CD4-positive, alpha-beta memory T cell (primary cell): ENCODE data around the gene SUPT4H1. TPM values are rescaled to one million over a fixed set of nuclear protein-coding genes. Genes with fewer than 3 reads are reported as not detected.

ENCODE experiments used
- CTCF ChIA-PET: fragments of 350-600 bp; sonication (Branson Sonifier 250); formaldehyde crosslinking; loops from one replicate; lab custom pipeline; 2021; ENCODE audit warnings: inconsistent platforms; ENCODE audit not compliant: partially characterized antibody; lab: Charles Lee
- POLR2A ChIA-PET: fragments of 350-600 bp; sonication (Branson Sonifier 250); formaldehyde crosslinking; loops from one replicate; lab custom pipeline; 2021; ENCODE audit not compliant: partially characterized antibody; lab: Charles Lee
- DNase-seq, 5 donors: peaks; one replicate each; pipeline versions ENCODE4 v3.0.0 to v3.0.0-alpha.2; 2020 to 2022; ENCODE audit warnings: mixed read lengths in 1 of 5
- H3K27ac ChIP-seq: one replicate; pipeline ENCODE4 v1.7.0; 2013; ENCODE audit warnings: low read depth, low read length
- H3K27me3 ChIP-seq: 2 replicates; pipeline ENCODE4 v1.7.0; 2013; ENCODE audit warnings: mild to moderate bottlenecking, low read length, moderate library complexity; ENCODE audit not compliant: insufficient read depth
- H3K36me3 ChIP-seq: 2 replicates; pipeline ENCODE4 v1.7.0; 2013; ENCODE audit warnings: mild to moderate bottlenecking, low read length, moderate library complexity; ENCODE audit not compliant: insufficient read depth
- H3K4me1 ChIP-seq: 2 replicates; pipeline ENCODE4 v1.7.0; 2013; ENCODE audit warnings: mild to moderate bottlenecking, low read length, moderate library complexity; ENCODE audit not compliant: insufficient read depth
- H3K4me3 ChIP-seq, 2 donors: one replicate each; pipeline ENCODE4 v1.7.0; 2013; ENCODE audit warnings: low read length in 2 of 2, mild to moderate bottlenecking in 1 of 2
- H3K9me3 ChIP-seq, 2 donors: one replicate each; pipeline ENCODE4 v1.7.0; 2013; ENCODE audit warnings: low read length in 2 of 2, control low read depth in 1 of 2; ENCODE audit not compliant: control insufficient read depth in 1 of 2
- H3K27ac Mint-ChIP-seq, 7 donors: one replicate each; pipeline ENCODE4 v1.8.0; 2020 to 2021; ENCODE audit warnings: mixed read lengths in 7 of 7, mild to moderate bottlenecking in 6 of 7, inconsistent platforms in 3 of 7, moderate library complexity in 3 of 7
- H3K27me3 Mint-ChIP-seq, 2 donors: one replicate each; pipeline ENCODE4 v1.8.0; 2020 to 2021; ENCODE audit warnings: mixed read lengths in 2 of 2
- H3K36me3 Mint-ChIP-seq, 2 donors: one replicate each; pipeline ENCODE4 v1.8.0; 2020 to 2021; ENCODE audit warnings: mixed read lengths in 2 of 2, inconsistent platforms in 1 of 2, mild to moderate bottlenecking in 1 of 2
- H3K4me1 Mint-ChIP-seq, 4 donors: one replicate each; pipeline ENCODE4 v1.8.0; 2020 to 2021; ENCODE audit warnings: mixed read lengths in 4 of 4, mild to moderate bottlenecking in 1 of 4
- H3K4me3 Mint-ChIP-seq, 8 donors: one replicate each; pipeline ENCODE4 v1.8.0; 2020 to 2021; ENCODE audit warnings: mixed read lengths in 8 of 8, mild to moderate bottlenecking in 7 of 8, moderate library complexity in 6 of 8, inconsistent platforms in 3 of 8
- H3K9me3 Mint-ChIP-seq, 8 donors: one replicate each; pipeline ENCODE4 v1.8.0; 2020 to 2021; ENCODE audit warnings: mixed read lengths in 8 of 8, mild to moderate bottlenecking in 5 of 8, inconsistent platforms in 3 of 8, moderate library complexity in 1 of 8
- intact Hi-C: fragments of 100-400 bp; cut with micrococcal nuclease; formaldehyde crosslinking; loops from one replicate; pipeline ENCODE4 v1.15.1; 2023
- polyA plus RNA-seq, 2 donors: library from polyadenylated mRNA; unstranded; fragments of 300-500 nt; fragmentation: Illumina TruSeq; gene quantifications; one replicate each; pipeline ENCODE4 v1.2.3, GENCODE V29; 2021
- total RNA-seq, 2 experiments: library from RNA; stranded (reverse); gene quantifications; one replicate each; pipeline ENCODE4 v1.2.3, GENCODE V29; 2021

The SUPT4H1 gene
- total and polyA plus RNA-seq, 4 experiments from 2014 or later: 61.4 to 120 (median 84.8) TPM

GRCh38 chr17:58369214-58370031 lies 17.4 kb upstream of the SUPT4H1 start:
- H3K4me3 ChIP-seq: no peak overlapping the region
- H3K27ac Mint-ChIP-seq: peak overlapping the region in 1 of 7 donors; percentile 38
- H3K27ac ChIP-seq: no peak overlapping the region
- H3K9me3 Mint-ChIP-seq: no peaks in the 10 kb centered on the region
- no peaks in the 10 kb centered on the region for H3K27me3 Mint-ChIP-seq
- no peaks in the 10 kb centered on the region for H3K9me3 ChIP-seq
- no peaks in the 10 kb centered on the region for H3K36me3 ChIP-seq
- peaks cover 1 to 8% of the 10 kb centered on the region in 2 donors for H3K36me3 Mint-ChIP-seq
- intact Hi-C loops: no loop called here
- H3K4me1 ChIP-seq: no peaks in the 10 kb centered on the region
- H3K27me3 ChIP-seq: no peaks in the 10 kb centered on the region
- ChIA-PET CTCF (interaction anchor here (0.8 to 1.9 kb wide), 3 partner anchors 10 to 52 kb away, joined by 5 to 8 read pairs (median 5); no protein-coding TSS in a partner anchor), POLR2A (no interaction called here)
- peaks cover 0 to 5% (median 0%) of the 10 kb centered on the region in 4 donors for H3K4me1 Mint-ChIP-seq
- H3K4me3 Mint-ChIP-seq: no peak overlapping the region
- DNase-seq: no peak

GRCh38 chr17:58368860-58369213 lies 16.8 kb upstream of the SUPT4H1 start:
- Histone ChIP-seq H3K27me3 (no peaks in the 10 kb centered on the region), H3K4me3 (no peak overlapping the region), H3K36me3 (no peaks in the 10 kb centered on the region), H3K9me3 (no peaks in the 10 kb centered on the region), H3K27ac (no peak overlapping the region), H3K4me1 (no peaks in the 10 kb centered on the region)
- Mint-ChIP-seq H3K27me3 (peaks cover 0 to 1% of the 10 kb centered on the region in 2 donors), H3K4me3 (no peak overlapping the region), H3K27ac (no peak overlapping the region), H3K9me3 (no peaks in the 10 kb centered on the region), H3K4me1 (peaks cover 0 to 5% (median 0%) of the 10 kb centered on the region in 4 donors), H3K36me3 (peaks cover 1 to 7% of the 10 kb centered on the region in 2 donors)
- intact Hi-C loops: no loop called here
- ChIA-PET POLR2A (interaction anchor here (0.6 kb wide), 1 partner anchor 1196 kb away, joined by 3 read pairs; no protein-coding TSS in a partner anchor), CTCF (interaction anchor here (0.8 to 1.2 kb wide), 2 partner anchors 11 to 51 kb away, joined by 5 read pairs; no protein-coding TSS in a partner anchor)
- DNase-seq: no peak

- Histone ChIP-seq H3K27me3 (no peaks in the 10 kb centered on the region), H3K9me3 (no peaks in the 10 kb centered on the region), H3K27ac (no peak overlapping the region), H3K4me1 (no peaks in the 10 kb centered on the region), H3K36me3 (no peaks in the 10 kb centered on the region), H3K4me3 (no peak overlapping the region)
- DNase-seq: no peak
- H3K27ac Mint-ChIP-seq: no peak overlapping the region
- peaks cover 0 to 1% of the 10 kb centered on the region in 2 donors for H3K27me3 Mint-ChIP-seq
- intact Hi-C loops: no loop called here
- CTCF ChIA-PET: interaction anchor here (1.6 kb wide), 1 partner anchor 50 kb away, joined by 3 read pairs; the partner anchor contains the start of gene RNF43
- no peak overlapping the region for H3K4me3 Mint-ChIP-seq
- peaks cover 2 to 9% of the 10 kb centered on the region in 2 donors for H3K36me3 Mint-ChIP-seq
- H3K9me3 Mint-ChIP-seq: no peaks in the 10 kb centered on the region
- POLR2A ChIA-PET: no interaction called here
- peaks cover 0 to 2% (median 0%) of the 10 kb centered on the region in 4 donors for H3K4me1 Mint-ChIP-seq
Observed at GRCh38 chr17:58367461-58367860, 15.5 kb upstream of the SUPT4H1 start.

DNA sequence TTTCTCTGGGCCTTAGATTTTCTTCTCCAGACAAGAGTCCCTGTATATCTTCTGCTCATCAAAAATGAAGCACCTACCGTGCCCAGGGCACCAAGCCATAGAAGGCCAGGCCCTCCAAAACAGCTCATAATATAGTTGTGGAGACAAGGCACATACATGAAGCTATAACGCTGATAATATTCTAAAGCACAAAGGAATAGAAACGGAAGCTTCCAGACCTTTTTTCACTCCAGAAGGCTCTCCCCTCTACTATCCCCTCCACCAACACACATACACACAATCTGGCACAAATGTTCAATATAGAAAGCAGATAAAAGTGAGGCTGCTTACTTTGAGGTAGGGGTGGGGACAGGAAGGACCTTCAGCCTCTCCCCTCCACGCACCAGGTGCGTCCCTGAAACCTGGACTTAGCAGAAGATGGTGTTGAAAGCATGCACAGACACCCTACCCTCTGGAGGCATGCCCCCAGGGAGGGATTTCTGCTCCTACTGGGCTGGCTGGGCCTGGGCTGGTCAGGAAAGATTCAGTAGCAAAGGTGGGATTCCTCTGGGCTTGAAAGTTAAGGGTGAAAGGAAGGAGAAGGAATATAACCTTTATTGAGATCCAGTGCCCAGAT lies 14.1 kb upstream of the SUPT4H1 start:
- Mint-ChIP-seq H3K4me3 (no peak overlapping the region), H3K4me1 (peaks cover 0 to 4% (median 0%) of the 10 kb centered on the region in 4 donors), H3K9me3 (no peaks in the 10 kb centered on the region), H3K27ac (peak overlapping the region in 1 of 7 donors; percentile 18), H3K36me3 (peaks cover 4 to 7% of the 10 kb centered on the region in 2 donors), H3K27me3 (peaks cover 0 to 1% of the 10 kb centered on the region in 2 donors)
- CTCF ChIA-PET: interaction anchor here (1.6 kb wide), 1 partner anchor 52 kb away, joined by 3 read pairs; the partner anchor contains the start of gene RNF43
- POLR2A ChIA-PET: interaction anchor here (4.2 kb wide), 1 partner anchor 12 kb away, joined by 24 read pairs; the partner anchor contains the start of gene SUPT4H1
- H3K4me1 ChIP-seq: no peaks in the 10 kb centered on the region
- no peaks in the 10 kb centered on the region for H3K9me3 ChIP-seq
- H3K4me3 ChIP-seq: no peak overlapping the region
- no peak overlapping the region for H3K27ac ChIP-seq
- no peaks in the 10 kb centered on the region for H3K27me3 ChIP-seq
- intact Hi-C loops: no loop called here
- no peak for DNase-seq
- no peaks in the 10 kb centered on the region for H3K36me3 ChIP-seq

DNA sequence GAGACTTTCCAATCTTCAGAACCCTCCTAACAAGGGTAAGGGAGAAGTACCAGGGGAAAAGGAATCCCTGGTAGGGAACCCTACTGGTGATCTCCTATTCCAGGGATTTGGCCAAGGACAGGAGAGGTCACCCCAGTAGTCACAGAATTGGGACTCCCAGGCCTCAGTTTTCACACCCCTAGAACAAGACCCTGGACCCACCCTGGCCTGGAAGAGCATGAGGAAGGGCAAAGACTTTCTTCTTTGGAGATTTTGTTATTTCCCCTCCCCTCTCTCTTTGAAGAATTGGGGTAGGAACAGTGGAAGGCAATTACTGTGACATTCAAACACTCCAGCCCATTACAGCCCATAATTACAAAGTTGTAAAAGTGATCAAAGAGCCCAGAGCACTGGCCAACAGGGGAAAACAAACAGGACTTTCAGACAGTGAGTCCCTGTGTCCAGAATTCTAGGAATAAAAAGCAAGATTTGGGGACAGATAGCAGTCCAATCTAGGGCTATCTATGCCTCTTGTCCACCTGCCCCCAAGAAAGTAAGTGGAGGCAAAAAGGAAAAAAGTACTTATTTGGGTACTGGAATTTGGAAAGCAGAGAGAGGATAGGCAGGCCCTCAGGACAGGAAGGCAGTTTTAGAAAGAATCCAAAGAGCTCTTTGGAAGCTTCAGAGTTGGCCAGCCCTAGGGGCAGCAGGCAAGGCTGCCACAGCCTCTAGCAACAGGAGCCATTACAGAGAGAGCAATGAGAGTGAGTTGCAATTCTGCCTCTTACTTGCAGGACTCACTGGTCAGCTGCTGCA lies 13.4 kb upstream of the SUPT4H1 start:
- Mint-ChIP-seq H3K9me3 (no peaks in the 10 kb centered on the region), H3K4me3 (no peak overlapping the region), H3K27ac (no peak overlapping the region), H3K27me3 (peaks cover 0 to 1% of the 10 kb centered on the region in 2 donors), H3K36me3 (peaks cover 4 to 7% of the 10 kb centered on the region in 2 donors), H3K4me1 (peaks cover 0 to 4% (median 0%) of the 10 kb centered on the region in 4 donors)
- DNase-seq: no peak
- ChIA-PET CTCF (interaction anchor here (1.5 kb wide), 1 partner anchor 48 kb away, joined by 3 read pairs; no protein-coding TSS in a partner anchor), POLR2A (interaction anchor here (4.2 kb wide), 1 partner anchor 12 kb away, joined by 24 read pairs; the partner anchor contains the start of gene SUPT4H1)
- H3K4me1 ChIP-seq: no peaks in the 10 kb centered on the region
- H3K36me3 ChIP-seq: no peaks in the 10 kb centered on the region
- intact Hi-C loops: no loop called here
- H3K27ac ChIP-seq: no peak overlapping the region
- H3K9me3 ChIP-seq: no peaks in the 10 kb centered on the region
- no peaks in the 10 kb centered on the region for H3K27me3 ChIP-seq
- no peak overlapping the region for H3K4me3 ChIP-seq

- H3K9me3 ChIP-seq: no peaks in the 10 kb centered on the region
- Mint-ChIP-seq H3K4me1 (peaks cover 0 to 1% (median 0%) of the 10 kb centered on the region in 4 donors), H3K4me3 (no peak overlapping the region), H3K9me3 (no peaks in the 10 kb centered on the region), H3K36me3 (peaks cover 4 to 7% of the 10 kb centered on the region in 2 donors), H3K27ac (no peak overlapping the region), H3K27me3 (peaks cover 0 to 1% of the 10 kb centered on the region in 2 donors)
- no peak for DNase-seq
- no peaks in the 10 kb centered on the region for H3K36me3 ChIP-seq
- no peaks in the 10 kb centered on the region for H3K4me1 ChIP-seq
- ChIA-PET CTCF (interaction anchor here (1.2 to 1.5 kb wide), 2 partner anchors 47 to 60 kb away, joined by 3 to 4 read pairs; no protein-coding TSS in a partner anchor), POLR2A (interaction anchor here (1.3 to 4.2 kb wide), 3 partner anchors 11 to 20 kb away, joined by 3 to 24 read pairs (median 6); partner anchors contain the start of gene SUPT4H1)
- intact Hi-C loops: no loop called here
- no peak overlapping the region for H3K27ac ChIP-seq
- no peaks in the 10 kb centered on the region for H3K27me3 ChIP-seq
- H3K4me3 ChIP-seq: no peak overlapping the region
Observed at GRCh38 chr17:58364270-58364942, 12.4 kb upstream of the SUPT4H1 start.
